Nephron (organoid): ENCODE data around the gene ACOT12.

ENCODE experiments used
- H3K27ac Mint-ChIP-seq, 3 experiments: 2 replicates each; pipeline ENCODE4 v1.8.0; 2020; ENCODE audit warnings: mixed read lengths in 3 of 3, mild to moderate bottlenecking in 2 of 3, moderate library complexity in 1 of 3
- H3K27me3 Mint-ChIP-seq: 2 replicates; pipeline ENCODE4 v1.8.0; 2021; ENCODE audit warnings: low read depth, mild to moderate bottlenecking, moderate library complexity, mixed read lengths
- H3K36me3 Mint-ChIP-seq: 2 replicates; pipeline ENCODE4 v1.8.0; 2020; ENCODE audit warnings: low read depth, mixed read lengths
- H3K4me1 Mint-ChIP-seq: 2 replicates; pipeline ENCODE4 v1.8.0; 2020; ENCODE audit warnings: mixed read lengths
- H3K4me3 Mint-ChIP-seq, 3 experiments: 2 replicates each; pipeline ENCODE4 v1.8.0; 2020; ENCODE audit warnings: mild to moderate bottlenecking in 3 of 3, mixed read lengths in 3 of 3, moderate library complexity in 2 of 3
- H3K9me3 Mint-ChIP-seq: 2 replicates; pipeline ENCODE4 v1.8.0; 2020; ENCODE audit warnings: mixed read lengths
- CTCF ChIP-seq, 3 experiments: fragments of 200-600 bp; sonication (generic); IDR thresholded peaks; one replicate each; pipeline ENCODE4 v1.5.0; 2021; ENCODE audit warnings: antibody characterized with exemption in 3 of 3; ENCODE audit not compliant: unreplicated experiment in 3 of 3

ACOT12 gene

GRCh38 chr5:81315336-81315735, 78.6 kb downstream of the ACOT12 start:
- no peak for TF ChIP-seq CTCF (IDR thresholded peaks at IDR 0.05; ENCODE audit: unreplicated experiment in 3 of 3)
- H3K9me3 Mint-ChIP-seq: peaks cover 3% of the 10 kb centered on the region

DNA sequence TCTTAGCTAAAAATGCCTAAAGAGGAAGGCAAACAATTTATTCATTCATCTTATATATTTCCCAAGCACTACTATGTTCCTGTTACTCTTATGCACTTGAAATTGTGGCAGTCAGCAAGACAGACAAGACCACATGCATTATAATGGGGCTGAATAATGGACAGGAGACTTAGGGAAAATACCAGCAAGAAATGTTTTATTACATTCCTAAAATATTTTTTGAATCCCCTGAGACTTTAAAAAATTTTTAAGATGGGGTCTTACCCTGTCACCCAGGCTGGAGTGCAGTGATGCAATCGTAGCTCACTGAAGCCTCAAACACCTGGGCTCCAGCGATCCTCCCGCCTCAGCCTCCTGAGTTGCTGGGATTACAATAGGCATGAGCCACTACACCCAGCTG, 79.4 kb downstream of the ACOT12 start:
- Mint-ChIP-seq H3K4me1 (no peaks in the 10 kb centered on the region), H3K4me3 (no peak overlapping the region), H3K36me3 (peaks cover 32% of the 10 kb centered on the region), H3K27me3 (peaks cover 4% of the 10 kb centered on the region), H3K27ac (no peak overlapping the region), H3K9me3 (peaks cover 3% of the 10 kb centered on the region)
- no peak for TF ChIP-seq CTCF (IDR thresholded peaks at IDR 0.05; ENCODE audit: unreplicated experiment in 3 of 3)

More at GRCh38 chr5:81315336-81315735, 78.6 kb downstream of the ACOT12 start:
- H3K36me3 Mint-ChIP-seq: peaks cover 27% of the 10 kb centered on the region
- no peak overlapping the region for H3K27ac Mint-ChIP-seq
- no peak overlapping the region for H3K4me3 Mint-ChIP-seq
- peaks cover 4% of the 10 kb centered on the region for H3K27me3 Mint-ChIP-seq
- H3K4me1 Mint-ChIP-seq: no peaks in the 10 kb centered on the region

- Mint-ChIP-seq H3K27ac (no peak overlapping the region), H3K36me3 (peaks cover 41% of the 10 kb centered on the region), H3K9me3 (peaks cover 3% of the 10 kb centered on the region), H3K4me1 (no peaks in the 10 kb centered on the region), H3K4me3 (no peak overlapping the region), H3K27me3 (peaks cover 4% of the 10 kb centered on the region)
- no peak for TF ChIP-seq CTCF (IDR thresholded peaks at IDR 0.05; ENCODE audit: unreplicated experiment in 3 of 3)
Measured at GRCh38 chr5:81313686-81314085, 80.2 kb downstream of the ACOT12 start.

GRCh38 chr5:81313278-81313677, 80.7 kb downstream of the ACOT12 start:
- H3K27ac Mint-ChIP-seq: no peak overlapping the region
- H3K4me1 Mint-ChIP-seq: no peaks in the 10 kb centered on the region
- H3K4me3 Mint-ChIP-seq: no peak overlapping the region
- peaks cover 41% of the 10 kb centered on the region for H3K36me3 Mint-ChIP-seq
- no peak for TF ChIP-seq CTCF (IDR thresholded peaks at IDR 0.05; ENCODE audit: unreplicated experiment in 3 of 3)
- H3K9me3 Mint-ChIP-seq: peaks cover 3% of the 10 kb centered on the region
- peaks cover 4% of the 10 kb centered on the region for H3K27me3 Mint-ChIP-seq

DNA sequence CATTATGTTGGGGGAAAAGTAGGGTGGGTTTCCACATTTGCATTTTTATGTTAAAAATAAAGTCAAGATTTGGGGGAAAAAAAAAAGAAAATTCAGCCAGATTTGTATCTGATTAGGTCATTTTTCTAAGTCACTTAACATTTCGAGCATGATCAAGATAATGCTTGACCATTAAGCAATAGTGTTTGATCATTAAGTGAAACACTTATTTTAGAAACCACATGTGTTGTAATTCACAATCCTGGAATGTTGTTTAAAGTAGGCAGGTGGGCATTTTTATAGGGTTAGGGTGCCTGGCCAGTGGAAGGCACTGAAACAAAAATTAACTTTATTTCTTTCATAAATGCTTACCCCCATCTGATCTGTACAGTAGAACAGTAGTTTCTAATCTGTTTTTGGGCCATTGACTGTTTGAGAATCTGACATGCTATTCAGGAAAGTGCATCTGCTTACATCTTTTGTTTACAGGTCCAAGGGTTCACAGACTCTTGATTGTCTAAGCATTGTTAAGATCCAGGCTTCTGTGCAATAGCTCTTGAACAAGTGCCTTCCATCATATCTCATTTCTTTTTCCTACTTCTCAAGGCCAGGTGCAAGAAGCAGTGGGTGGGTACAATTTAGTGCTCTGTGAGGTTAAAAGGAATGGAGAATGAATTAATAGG, 83.4 kb downstream of the ACOT12 start:
- no peak overlapping the region for H3K4me3 Mint-ChIP-seq
- H3K36me3 Mint-ChIP-seq: peaks cover 41% of the 10 kb centered on the region
- no peaks in the 10 kb centered on the region for H3K4me1 Mint-ChIP-seq
- H3K27me3 Mint-ChIP-seq: no peaks in the 10 kb centered on the region
- TF ChIP-seq CTCF (IDR thresholded peaks at IDR 0.05; ENCODE audit: unreplicated experiment in 3 of 3): no peak
- H3K27ac Mint-ChIP-seq: no peak overlapping the region
- no peaks in the 10 kb centered on the region for H3K9me3 Mint-ChIP-seq

DNA sequence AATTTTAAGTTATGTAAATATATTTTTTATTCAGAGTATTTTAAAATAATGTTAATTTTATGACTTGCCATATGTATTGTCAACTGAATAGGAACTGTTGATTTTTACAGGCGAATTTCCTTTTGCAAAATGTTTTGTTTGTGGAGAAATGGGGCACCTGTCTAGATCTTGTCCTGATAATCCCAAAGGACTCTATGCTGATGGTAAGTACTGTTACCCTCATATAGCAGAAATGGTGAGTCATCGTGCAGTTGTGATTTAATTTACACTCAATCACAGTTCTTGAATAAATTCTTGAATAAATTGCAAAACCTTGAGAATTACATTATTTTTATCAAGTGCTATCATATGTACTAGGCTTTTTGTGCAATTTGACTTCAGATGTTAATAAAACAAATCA, 85.1 kb downstream of the ACOT12 start:
- no peaks in the 10 kb centered on the region for H3K4me1 Mint-ChIP-seq
- no peaks in the 10 kb centered on the region for H3K9me3 Mint-ChIP-seq
- no peaks in the 10 kb centered on the region for H3K27me3 Mint-ChIP-seq
- TF ChIP-seq CTCF (IDR thresholded peaks at IDR 0.05; ENCODE audit: unreplicated experiment in 3 of 3): no peak
- peaks cover 40% of the 10 kb centered on the region for H3K36me3 Mint-ChIP-seq
- H3K4me3 Mint-ChIP-seq: no peak overlapping the region
- H3K27ac Mint-ChIP-seq: no peak overlapping the region
